AG08396 (cell line): ENCODE measurements around the gene KCNJ10.

ENCODE experiments used
- DNase-seq: peaks from one replicate; pipeline ENCODE4 v3.0.0; 2012; ENCODE audit warnings: low spot score, mixed read lengths

Gene KCNJ10

DNA sequence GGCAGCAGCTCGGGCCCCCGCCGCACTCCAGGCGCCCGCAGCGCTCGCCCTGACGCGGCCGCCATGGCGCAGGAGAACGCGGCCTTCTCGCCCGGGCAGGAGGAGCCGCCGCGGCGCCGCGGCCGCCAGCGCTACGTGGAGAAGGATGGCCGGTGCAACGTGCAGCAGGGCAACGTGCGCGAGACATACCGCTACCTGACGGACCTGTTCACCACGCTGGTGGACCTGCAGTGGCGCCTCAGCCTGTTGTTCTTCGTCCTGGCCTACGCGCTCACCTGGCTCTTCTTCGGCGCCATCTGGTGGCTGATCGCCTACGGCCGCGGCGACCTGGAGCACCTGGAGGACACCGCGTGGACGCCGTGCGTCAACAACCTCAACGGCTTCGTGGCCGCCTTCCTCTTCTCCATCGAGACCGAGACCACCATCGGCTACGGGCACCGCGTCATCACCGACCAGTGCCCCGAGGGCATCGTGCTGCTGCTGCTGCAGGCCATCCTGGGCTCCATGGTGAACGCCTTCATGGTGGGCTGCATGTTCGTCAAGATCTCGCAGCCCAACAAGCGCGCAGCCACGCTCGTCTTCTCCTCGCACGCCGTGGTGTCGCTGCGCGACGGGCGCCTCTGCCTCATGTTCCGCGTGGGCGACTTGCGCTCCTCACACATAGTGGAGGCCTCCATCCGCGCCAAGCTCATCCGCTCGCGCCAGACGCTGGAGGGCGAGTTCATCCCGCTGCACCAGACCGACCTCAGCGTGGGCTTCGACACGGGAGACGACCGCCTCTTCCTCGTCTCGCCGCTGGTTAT, 14.2 kb upstream of the KCNJ10 start:
- peak; percentile 38 for DNase-seq

DNA sequence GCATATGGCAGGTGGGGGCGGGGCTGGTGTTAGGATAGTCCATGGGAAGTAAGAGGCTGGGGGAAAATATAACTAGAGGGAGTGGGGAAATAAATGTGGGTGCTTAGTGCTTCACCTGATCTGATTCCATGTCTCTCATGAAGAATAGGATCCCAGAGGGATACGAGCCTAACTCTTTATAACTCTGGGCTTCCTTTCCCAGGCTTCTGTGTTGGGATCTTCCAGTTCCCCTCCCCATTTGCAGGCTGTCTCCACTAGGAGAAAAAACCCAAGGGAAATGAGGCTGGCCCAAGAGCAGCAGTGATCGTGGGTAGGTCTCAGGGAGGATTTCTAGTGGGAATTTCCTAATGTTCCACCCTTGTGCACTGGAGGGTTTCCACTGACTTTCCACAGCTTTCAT, 13.0 kb upstream of the KCNJ10 start:
- no peak for DNase-seq

DNA sequence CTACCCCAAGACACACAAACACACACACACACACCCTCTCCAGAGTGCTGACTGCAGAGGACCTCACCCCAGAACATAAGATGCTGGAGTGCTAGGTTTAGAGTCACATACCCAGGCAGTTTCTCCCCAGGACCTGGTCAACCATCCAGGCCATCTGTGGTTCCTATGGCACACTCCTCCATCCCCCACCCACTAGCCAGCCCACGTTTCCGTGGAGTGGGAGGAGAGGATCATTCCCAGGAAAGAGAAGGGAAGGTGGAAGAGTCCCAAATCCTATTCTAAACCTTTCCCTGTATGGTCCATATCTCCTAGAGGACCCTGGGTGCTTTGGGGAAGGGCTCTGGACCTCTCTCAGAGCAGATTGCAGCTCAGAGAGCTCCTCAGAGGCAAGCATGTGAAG, 12.5 kb upstream of the KCNJ10 start:
- no peak for DNase-seq

DNA sequence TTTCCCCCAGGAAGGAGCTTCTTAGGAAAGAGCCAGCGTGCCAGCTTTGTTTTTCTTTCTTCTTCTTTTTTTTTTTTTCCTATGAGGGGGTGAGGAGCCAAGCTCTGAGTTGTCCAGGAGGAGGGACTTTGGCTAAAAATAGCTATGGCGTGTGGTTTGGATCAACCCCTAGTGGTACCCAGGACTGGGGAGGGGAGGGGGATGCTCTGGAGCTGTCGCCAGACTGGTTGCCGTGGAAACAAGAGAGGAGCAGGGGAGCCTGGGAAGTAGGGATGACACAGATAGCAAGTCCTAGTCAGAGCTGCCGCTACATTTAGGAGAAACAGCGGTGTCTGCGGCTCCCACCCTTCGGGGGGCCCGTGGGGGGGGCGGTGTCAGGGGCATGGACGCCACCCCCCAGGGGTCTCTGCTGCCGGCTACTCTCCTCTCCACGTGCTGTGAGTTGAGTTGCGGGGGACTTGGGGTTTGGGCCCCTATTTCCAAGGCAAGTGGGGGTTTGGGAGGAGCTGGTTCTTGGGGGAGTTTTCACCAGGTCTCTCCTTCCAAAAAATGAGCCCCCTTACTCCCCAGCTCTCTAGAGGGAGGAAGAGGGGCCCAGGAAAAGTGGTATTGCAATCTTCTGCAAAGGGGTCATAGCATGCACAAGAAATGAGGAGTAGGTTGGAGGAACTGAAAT, 11.4 kb upstream of the KCNJ10 start, which contains the start of gene KCNJ9:
KCNJ9 (plus strand) TSS at position 278 of the 676 bp plus-strand sequence. CDS start 2,493 bp downstream, outside the sequence.
- DNase-seq = peak; percentile 59

DNA sequence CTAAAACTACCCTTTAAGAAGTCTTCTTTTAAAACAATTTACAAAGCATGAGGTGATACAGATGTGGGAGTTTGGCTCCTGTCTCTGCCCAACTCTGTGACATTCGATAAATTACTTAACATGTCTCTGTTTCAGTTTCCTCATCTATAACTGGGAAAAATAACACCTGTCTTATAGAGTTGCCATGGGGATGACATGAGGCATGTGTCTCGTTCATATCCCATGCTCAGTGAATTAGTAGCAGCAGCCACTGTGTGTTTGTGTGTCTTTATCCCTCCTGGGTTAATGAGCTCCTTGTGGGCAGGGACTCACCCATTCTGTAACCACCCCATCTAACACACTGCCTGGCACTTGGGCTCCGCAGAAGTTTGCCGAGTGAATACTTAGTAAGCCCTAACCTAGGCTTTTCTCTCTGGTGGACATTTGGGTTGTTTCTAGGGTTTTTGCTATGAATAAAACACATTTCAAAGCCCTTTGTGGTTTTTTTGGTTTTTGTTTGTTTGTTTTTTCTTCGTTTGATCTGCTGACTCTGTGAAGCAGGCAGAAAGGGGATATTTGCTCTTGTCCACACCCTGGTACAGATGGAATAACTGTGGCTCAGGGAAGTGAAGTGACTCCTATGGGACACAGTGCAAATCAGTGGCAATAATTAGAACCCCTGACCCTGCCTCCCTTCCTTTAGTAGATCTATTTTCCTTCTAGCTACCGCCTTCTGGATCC, 10.6 kb upstream of the KCNJ10 start:
- no peak for DNase-seq

DNA sequence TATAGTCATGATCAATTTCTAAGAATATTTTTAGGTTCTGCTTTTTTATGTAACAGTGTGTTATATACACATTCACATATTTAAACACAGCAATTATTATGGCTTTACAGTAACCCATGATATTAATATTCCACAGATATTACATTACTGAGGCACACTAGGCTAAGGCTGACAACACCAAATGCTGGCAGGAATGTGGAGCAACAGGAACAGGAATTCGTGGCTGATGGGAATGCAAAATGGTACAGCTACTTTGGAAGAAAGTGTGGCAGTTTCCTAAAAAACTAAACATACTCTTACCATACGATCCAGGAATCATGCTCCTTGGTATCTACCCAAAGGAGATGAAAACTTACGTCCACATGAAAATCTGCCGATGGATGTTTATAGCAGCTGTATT, 9.5 kb upstream of the KCNJ10 start:
- no peak for DNase-seq

DNA sequence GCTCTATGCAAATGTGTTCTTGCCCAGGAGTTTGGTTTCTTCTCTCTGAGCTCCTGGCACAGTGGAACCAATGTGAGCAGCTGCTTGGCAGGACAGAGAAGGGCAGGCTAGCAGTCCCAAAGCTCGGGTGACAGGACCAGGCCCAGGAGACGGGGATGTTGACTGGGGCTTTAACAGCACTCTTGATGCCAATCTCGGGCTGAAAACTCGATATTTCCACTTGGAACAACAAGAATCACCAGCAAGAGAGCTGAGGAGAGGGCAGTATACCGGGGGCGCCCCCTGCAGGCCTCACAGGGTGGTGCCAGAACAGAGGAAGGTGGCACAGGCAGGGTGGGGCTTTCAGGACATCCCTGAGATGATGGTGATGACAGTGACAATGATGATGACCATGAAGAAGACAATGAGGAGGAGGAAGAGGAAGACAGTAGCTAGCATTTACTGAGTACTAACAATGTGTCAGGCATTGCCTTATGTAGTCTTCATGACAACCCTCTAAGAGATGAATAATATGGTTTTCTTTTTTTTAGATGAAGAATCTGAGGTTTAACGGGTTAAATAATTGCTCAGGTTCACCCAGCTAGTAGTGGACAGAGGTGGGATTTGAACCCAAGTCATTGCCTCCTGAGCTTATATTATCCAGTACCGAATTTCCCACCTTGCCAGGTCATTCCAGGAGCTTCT, 8.7 kb upstream of the KCNJ10 start:
- peak; percentile 70 for DNase-seq

DNA sequence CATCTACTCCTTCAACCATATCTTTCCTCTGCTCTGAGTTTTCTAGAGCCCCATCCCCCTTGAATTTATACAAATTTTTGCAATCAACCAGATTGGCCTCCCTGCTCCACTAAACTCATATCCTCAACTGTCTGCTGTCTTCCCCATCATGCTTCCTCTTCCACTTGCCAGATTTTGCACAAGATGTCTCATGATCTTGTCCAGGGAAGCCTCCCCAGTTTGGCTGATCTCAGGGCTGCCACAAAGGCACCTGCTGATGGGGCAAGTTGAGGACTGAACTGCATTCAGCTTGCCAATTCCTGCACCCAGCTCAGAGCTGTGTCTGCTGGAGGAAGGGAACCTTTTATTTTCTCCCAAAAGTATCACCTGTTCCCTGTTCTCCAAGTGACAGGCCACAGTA, 7.5 kb upstream of the KCNJ10 start:
- DNase-seq = no peak

DNA sequence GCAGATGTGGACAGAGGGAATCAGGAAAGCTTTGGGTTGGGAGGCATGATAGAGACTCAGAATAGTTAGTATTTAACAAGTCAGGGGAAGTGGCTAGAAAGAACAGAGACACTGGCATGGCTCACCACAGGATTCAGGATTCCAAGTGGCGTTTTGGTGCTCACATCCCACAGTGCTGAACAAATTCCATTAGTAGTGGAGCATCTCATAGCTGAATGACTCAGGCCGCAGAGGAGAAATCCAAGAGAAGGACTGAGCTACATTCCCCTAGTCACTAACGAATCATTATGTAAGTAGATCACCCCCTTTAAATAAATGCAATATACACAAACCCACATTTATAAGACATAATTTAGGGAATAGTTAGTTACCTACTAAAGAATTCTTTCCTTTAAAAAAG, 6.3 kb upstream of the KCNJ10 start:
- DNase-seq = no peak

DNA sequence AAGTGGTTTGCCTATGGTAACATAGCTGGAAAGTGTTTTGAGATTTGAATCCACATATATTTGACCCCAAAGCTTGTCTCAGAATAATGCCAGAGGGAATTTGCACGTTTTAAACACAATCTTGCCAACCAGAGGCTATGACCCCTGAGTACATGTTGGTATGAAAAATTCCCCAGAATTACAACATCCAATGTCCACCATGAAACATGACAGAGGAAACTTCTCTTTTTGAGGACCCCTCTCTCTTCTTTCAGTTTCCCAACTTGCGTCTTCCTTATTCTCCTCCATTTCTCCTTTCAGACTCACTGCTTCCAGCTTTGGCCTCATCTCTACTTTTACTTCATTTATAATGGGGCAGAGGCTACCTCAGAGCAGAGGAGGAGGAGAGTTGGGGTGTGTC, 5.9 kb upstream of the KCNJ10 start:
- DNase-seq = no peak

DNA sequence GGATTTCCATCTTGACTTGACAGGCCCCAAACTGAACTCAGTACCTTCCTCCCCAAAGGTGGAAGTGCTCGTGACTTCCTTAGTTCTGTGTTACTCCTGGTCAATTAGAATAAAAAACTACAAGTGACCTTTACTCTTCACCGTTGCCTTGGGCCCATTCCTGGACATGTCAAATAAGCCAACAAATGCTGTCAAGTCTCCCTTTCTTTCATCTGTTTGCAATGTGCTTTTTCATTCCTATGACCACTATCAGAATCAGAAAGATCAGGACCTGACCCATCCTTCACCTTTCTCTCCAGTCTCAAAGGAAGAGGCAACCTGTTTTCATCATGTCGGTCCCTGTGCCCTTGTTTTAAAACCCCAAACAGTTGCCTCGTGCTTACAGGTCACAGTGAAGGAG, 4.9 kb upstream of the KCNJ10 start:
- no peak for DNase-seq

DNA sequence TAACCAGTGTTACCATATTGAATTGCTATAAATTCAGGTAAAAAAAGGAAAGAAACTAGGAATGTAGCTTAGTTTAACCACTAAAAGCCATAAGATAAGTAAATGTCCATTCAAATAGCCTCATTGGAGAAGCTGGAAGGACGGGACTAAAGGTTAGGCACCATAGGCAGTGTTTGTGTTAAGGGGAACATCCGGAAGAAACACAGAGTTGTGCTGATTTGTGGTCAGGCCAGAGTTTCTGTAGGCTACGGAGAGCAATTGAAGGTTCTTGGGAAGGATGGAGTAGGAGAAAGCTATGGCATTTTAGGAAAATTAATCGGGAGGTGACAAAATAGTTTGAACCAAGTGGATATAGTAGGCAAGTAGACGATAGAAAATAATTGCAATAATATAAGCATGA, 1.3 kb upstream of the KCNJ10 start:
- no peak for DNase-seq

DNA sequence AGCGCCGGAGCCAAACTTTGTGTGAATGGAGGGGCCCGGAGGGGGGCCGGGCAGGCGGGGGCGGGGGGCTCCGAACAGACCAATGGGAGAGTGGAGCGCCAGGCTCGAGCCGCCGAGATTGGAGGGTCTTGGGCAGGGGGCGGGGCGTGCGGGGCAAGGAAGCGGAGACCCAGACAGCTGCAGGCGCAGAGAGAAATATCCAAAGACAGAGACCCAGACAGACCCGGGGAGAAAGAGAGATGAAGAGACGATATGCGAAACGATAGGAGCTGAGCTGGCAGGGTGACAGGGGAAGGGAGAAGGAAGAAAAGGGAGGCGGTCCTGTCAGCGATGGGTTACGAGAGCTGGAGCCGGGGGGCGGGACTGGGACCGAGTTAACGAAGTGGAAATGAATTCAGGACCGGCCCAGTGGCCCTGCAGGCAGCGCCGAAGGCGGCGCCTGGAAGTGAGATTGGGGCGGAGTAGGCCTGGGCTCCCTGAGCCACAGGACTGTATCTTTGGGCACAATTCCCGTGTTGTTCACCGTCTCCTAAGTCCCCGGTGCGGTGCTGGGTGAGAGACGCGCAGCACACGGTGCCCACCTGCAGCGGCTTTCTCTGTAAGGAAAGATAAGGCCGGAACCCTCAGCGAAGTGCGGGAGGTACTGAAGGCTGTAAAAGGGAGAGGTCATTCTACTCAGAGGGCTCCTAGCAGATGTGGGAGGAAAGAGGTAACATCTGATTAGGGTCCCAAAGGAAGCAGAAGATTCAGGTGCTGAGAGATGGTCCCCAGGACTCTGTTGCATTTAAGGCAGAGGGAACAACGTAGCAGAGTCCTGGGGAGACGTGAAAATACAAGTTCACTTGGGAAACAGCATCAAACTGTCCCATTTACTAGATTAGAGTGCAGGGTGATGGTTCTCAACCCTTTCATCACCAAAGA, 543 bp upstream of the KCNJ10 start:
- peak; percentile 75 for DNase-seq

DNA sequence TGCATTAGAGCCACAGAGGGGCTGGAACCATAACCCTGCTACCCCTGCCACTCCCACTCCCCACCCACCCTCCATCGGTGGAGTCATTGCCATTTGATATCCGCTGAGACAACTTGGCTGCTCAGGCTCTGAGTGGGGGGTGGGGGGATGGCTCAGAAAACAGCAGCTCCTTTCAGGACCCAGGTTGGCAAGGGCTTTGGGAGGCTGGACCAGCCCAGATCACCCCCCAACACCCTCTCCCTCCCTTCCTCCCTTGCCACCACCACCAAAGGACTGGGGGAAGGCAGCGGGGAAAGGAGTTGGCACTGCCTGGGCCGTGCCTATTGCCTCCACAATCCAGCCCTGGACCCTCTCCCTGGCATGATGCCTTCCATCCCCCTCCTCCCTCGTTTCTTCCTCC, 1.7 kb downstream of the KCNJ10 start:
- DNase-seq = no peak

DNA sequence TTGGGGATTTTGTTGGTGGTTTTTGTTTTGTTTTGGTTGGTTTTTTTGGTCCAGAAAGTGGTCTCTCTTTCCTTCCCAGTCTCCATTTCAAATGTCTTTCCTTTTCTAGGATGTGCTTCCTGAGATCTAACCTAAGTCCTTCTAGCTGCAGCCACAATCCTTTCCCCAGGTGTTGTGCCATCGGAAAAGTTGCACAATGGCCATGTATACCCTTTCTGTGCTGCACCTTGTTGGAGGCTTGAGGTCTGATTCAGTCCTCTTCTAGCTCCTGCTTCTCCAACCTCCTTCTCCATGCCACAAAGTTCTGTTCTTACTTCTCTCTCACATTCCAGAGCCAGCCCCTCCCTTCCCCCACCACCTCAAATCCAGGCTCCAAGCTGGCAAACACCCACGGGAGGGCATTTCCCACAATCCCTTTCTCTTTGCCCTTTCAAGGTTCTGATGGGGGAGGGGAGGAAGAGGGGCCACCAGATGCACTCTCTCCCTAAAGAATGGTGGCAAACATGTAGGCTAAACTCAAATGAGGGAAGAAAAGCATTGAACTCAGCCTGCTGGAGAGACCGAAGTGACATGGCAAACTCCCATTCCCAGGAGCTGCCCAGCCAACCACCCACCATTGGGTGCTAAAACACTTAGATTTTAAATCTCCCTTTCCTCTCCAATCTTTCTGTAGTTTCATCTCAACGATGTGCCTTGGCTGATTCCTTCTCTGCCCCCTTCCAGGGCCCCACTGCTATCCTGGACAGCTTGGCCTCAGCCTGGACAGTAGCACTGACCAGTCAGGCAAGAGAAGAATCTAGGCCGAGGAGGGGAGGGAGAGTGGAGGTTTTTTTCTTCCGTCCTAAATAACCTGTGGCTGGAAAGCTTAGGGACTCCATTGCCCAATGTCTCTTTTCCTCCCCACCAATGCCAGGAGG, 2.9 kb downstream of the KCNJ10 start:
- DNase-seq = no peak

DNA sequence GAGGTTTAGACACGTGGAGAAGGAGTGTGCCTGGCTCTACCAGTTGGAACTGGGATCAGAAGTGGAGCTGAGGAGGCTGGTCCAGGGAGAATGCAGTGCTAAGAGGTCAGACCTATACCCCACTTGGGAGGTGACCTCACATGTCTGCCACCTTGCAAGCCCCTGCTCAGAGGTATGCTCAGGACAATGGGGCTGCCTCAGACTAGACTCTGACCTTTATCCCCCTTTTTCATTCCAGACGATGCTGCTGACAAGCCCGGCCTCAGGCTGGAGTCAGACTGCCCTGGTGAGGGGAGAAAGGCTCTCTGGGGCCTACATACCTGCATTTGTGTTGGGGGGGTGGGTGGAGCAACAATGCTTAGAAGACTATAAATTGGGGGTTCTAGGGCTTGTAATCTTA, 5.2 kb downstream of the KCNJ10 start:
- DNase-seq = no peak

DNA sequence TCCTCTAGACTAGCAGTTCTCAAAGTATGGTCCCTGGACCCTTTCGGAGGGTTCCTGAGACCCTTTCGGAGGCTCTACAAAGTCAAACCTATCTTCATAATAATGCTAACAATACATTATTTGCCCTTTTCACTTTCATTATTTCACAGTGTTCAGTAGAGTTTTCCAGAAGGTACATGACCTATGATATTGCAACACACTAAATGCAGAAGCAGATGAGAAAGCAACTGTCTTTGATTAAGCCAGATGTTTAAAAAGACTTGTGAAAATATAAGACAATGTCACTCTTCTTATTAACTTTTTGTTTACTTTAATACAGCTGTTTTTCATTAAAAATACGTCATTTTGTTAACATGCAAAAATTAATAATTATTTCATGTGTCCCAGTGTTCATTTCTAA, 5.8 kb downstream of the KCNJ10 start:
- no peak for DNase-seq

DNA sequence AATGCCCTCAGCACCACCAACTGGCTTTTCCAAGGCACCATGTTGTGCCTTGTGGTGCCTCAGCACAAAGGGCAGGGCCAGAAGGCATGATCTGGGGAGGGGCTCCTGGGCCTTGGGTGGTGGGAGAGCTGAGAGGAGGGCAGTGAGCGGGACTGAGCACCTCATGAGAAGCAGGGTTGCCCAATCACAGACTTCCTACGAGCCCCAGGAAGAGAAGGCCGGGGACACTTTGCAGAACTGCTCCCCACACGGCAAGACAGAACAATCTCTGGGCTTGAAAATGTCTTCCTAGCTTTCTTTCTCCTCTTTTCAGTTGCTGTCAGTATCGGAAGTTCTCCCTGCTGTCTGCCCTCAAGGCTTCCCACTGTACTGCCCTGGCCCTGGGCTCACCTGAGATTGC, 6.8 kb downstream of the KCNJ10 start:
- DNase-seq = no peak

DNA sequence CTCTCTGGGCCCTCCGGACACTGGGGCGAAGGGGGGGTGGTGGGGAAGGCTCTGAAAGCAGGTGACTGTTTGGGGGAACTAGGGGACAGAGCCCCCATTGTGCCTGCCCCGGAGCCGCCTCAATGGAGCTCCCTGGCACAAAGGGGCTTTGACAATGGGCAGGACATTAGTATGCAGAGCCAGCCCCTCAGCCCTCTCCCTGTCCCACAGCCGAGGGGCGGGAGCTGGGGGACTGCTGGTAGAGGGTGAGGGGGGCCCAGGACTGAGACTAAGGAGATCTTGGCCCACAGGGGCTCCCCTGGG, 7.8 kb downstream of the KCNJ10 start:
- no peak for DNase-seq
